WTC11 (cell line): ENCODE data around the gene RCAN3. TPM values are rescaled to one million over a fixed set of nuclear protein-coding genes. Genes with fewer than 3 reads are reported as not detected.

ENCODE experiments used
- ATAC-seq: fragments of 200-7000 bp; cut with Tn5 transposase; 2 replicates; pipeline ENCODE4 v1.10.0; 2021; ENCODE audit warnings: mild to moderate bottlenecking, moderate library complexity
- CTCF ChIA-PET: fragments of 300-600 bp; sonication (Branson Sonifier 250); formaldehyde crosslinking; loops from one replicate; lab custom pipeline; 2021; ENCODE audit warnings: antibody characterized with exemption; lab: Charles Lee
- POLR2A ChIA-PET: fragments of 350-600 bp; sonication (Branson Sonifier 250); formaldehyde crosslinking; loops from one replicate; lab custom pipeline; 2021; ENCODE audit warnings: antibody characterized with exemption; lab: Charles Lee
- DNase-seq: peaks from one replicate; pipeline ENCODE4 v3.0.0; 2021; ENCODE audit warnings: low spot score
- H3K27ac Mint-ChIP-seq: 2 replicates; pipeline ENCODE4 v1.8.0; 2021; ENCODE audit warnings: mixed read lengths
- H3K27me3 Mint-ChIP-seq: 2 replicates; pipeline ENCODE4 v1.8.0; 2021; ENCODE audit warnings: low read depth, mild to moderate bottlenecking, moderate library complexity, mixed read lengths
- H3K36me3 Mint-ChIP-seq: 2 replicates; pipeline ENCODE4 v1.8.0; 2021; ENCODE audit warnings: mixed read lengths
- H3K4me1 Mint-ChIP-seq: 2 replicates; pipeline ENCODE4 v1.8.0; 2022; ENCODE audit warnings: mixed read lengths
- H3K4me3 Mint-ChIP-seq: 2 replicates; pipeline ENCODE4 v1.8.0; 2021; ENCODE audit warnings: mild to moderate bottlenecking, moderate library complexity, mixed read lengths
- H3K9me3 Mint-ChIP-seq: 2 replicates; pipeline ENCODE4 v1.8.0; 2021; ENCODE audit warnings: mixed read lengths
- ARID4B ChIP-seq: sonication (generic); formaldehyde crosslinking; IDR thresholded peaks from 2 replicates; pipeline ENCODE4 v1.8.0; 2023; ENCODE audit warnings: missing genetic modification reagents, mild to moderate bottlenecking, borderline replicate concordance
- ATF6 ChIP-seq: sonication (generic); formaldehyde crosslinking; IDR thresholded peaks from 2 replicates; pipeline ENCODE4 v1.8.1; 2023; ENCODE audit warnings: mild to moderate bottlenecking, missing genetic modification reagents
- CBFB ChIP-seq: sonication (generic); formaldehyde crosslinking; IDR thresholded peaks from 2 replicates; pipeline ENCODE4 v1.8.1; 2022; ENCODE audit warnings: mild to moderate bottlenecking, low read depth, missing genetic modification reagents
- E2F1 ChIP-seq: sonication (generic); formaldehyde crosslinking; IDR thresholded peaks from 2 replicates; pipeline ENCODE4 v1.8.0; 2022; ENCODE audit warnings: mild to moderate bottlenecking, missing genetic modification reagents
- E2F4 ChIP-seq: sonication (generic); formaldehyde crosslinking; IDR thresholded peaks from 2 replicates; pipeline ENCODE4 v1.8.1; 2022; ENCODE audit warnings: low read depth, mild to moderate bottlenecking, moderate library complexity, missing genetic modification reagents, borderline replicate concordance
- FOXJ3 ChIP-seq: sonication (generic); formaldehyde crosslinking; IDR thresholded peaks from 2 replicates; pipeline ENCODE4 v1.9.0; 2021; ENCODE audit warnings: missing genetic modification reagents, mild to moderate bottlenecking, borderline replicate concordance
- FOXP1 ChIP-seq: sonication (generic); formaldehyde crosslinking; IDR thresholded peaks from 2 replicates; pipeline ENCODE4 v1.8.0; 2022; ENCODE audit warnings: missing genetic modification reagents, mild to moderate bottlenecking, moderate library complexity, borderline replicate concordance
- JAZF1 ChIP-seq: fragments of 250-450 bp; sonication (Bioruptor Pico); IDR thresholded peaks from 2 replicates; pipeline ENCODE4 v1.9.0; 2021; ENCODE audit warnings: moderate library complexity, mild to moderate bottlenecking, inconsistent platforms
- NFATC4 ChIP-seq: fragments of 250-450 bp; sonication (Bioruptor Pico); IDR thresholded peaks from 2 replicates; pipeline ENCODE4 v1.9.0; 2021; ENCODE audit warnings: mild to moderate bottlenecking
- NR3C1 ChIP-seq: sonication (generic); formaldehyde crosslinking; conservative IDR thresholded peaks from 2 replicates; pipeline ENCODE4 v1.8.1; 2023; ENCODE audit warnings: low read depth, mild to moderate bottlenecking, missing genetic modification reagents
- PRDM15 ChIP-seq: sonication (generic); formaldehyde crosslinking; IDR thresholded peaks from 2 replicates; pipeline ENCODE4 v1.8.0; 2022; ENCODE audit warnings: missing genetic modification reagents
- PRRX2 ChIP-seq: fragments of 250-450 bp; sonication (Bioruptor Pico); IDR thresholded peaks from 2 replicates; pipeline ENCODE4 v1.8.0; 2021; ENCODE audit warnings: mild to moderate bottlenecking
- ZNF219 ChIP-seq: sonication (generic); formaldehyde crosslinking; IDR thresholded peaks from 2 replicates; pipeline ENCODE4 v1.8.0; 2023; ENCODE audit warnings: missing genetic modification reagents, mild to moderate bottlenecking, borderline replicate concordance
- ZNF232 ChIP-seq: sonication (generic); formaldehyde crosslinking; IDR thresholded peaks from 2 replicates; pipeline ENCODE4 v1.8.0; 2022; ENCODE audit warnings: mild to moderate bottlenecking, missing genetic modification reagents
- ZNF416 ChIP-seq: fragments of 250-450 bp; sonication (Bioruptor Pico); IDR thresholded peaks from 2 replicates; pipeline ENCODE4 v1.9.0; 2021; ENCODE audit warnings: mild to moderate bottlenecking, inconsistent platforms
- ZNF512 ChIP-seq: sonication (generic); formaldehyde crosslinking; IDR thresholded peaks from 2 replicates; pipeline ENCODE4 v1.8.1; 2022; ENCODE audit warnings: missing genetic modification reagents, borderline replicate concordance
- total RNA-seq: library from RNA; stranded (reverse); gene quantifications from 3 replicates; pipeline ENCODE4 v1.2.3, GENCODE V29; 2021

RCAN3 gene
- total RNA-seq, 1 experiment from 2014 or later = 23.3 TPM

- H3K27ac Mint-ChIP-seq = no peak overlapping the region
- ATAC-seq (no peak), DNase-seq (no peak)
- ChIA-PET CTCF (interaction anchor here (2.1 to 3.0 kb wide), 2 partner anchors 33 to 138 kb away, joined by 7 to 16 read pairs; partner anchors contain the start of gene NIPAL3), POLR2A (no interaction called here)
- H3K36me3 Mint-ChIP-seq = no peaks in the 10 kb centered on the region
- peaks cover 37% of the 10 kb centered on the region for H3K27me3 Mint-ChIP-seq
- peaks cover 21% of the 10 kb centered on the region for H3K4me1 Mint-ChIP-seq
- H3K9me3 Mint-ChIP-seq = no peaks in the 10 kb centered on the region
- TF ChIP-seq ZNF219 (CRISPR knock-in tag) (no peak), E2F1 (CRISPR knock-in tag) (no peak), JAZF1 (CRISPR knock-in tag) (no peak), PRRX2 (no peak), E2F4 (CRISPR knock-in tag) (no peak), ATF6 (CRISPR knock-in tag) (no peak), PRDM15 (CRISPR knock-in tag) (no peak), ZNF232 (no peak), FOXP1 (CRISPR knock-in tag) (no peak), NR3C1 (CRISPR knock-in tag) (no peak), CBFB (CRISPR knock-in tag) (no peak), ZNF416 (CRISPR knock-in tag) (no peak), ZNF512 (CRISPR knock-in tag) (no peak), FOXJ3 (CRISPR knock-in tag) (no peak), ARID4B (CRISPR knock-in tag) (no peak), NFATC4 (CRISPR knock-in tag) (no peak)
- no peak overlapping the region for H3K4me3 Mint-ChIP-seq
Observed at GRCh38 chr1:24553931-24554330, 51.3 kb downstream of the RCAN3 start.
